Measurements from ENCODE around the gene DKC1.
"Not testable (repeated sequence)": the region's sequence is repeated elsewhere in the genome, so short reads cannot be mapped to it uniquely, and the experiment has no call there.

The DKC1 gene

GRCh38 chrX:154822029-154822428 is 59.4 kb downstream of the DKC1 start:
- DNase-seq: no peak

GRCh38 chrX:154824638-154825037 is 62.0 kb downstream of the DKC1 start:
- no peak for DNase-seq

- DNase-seq: not testable (repeated sequence)
These were observed 62.9 kb downstream of the DKC1 start for GRCh38 chrX:154825586-154825985.

Measured in bone marrow (tissue), 2 donors.